Fibroblast of the aortic adventitia (primary cell): ENCODE data around the gene NCOA5. TPM values are rescaled to one million over a fixed set of nuclear protein-coding genes. Genes with fewer than 3 reads are reported as not detected.

ENCODE experiments used
- DNase-seq: peaks from one replicate; pipeline ENCODE4 v3.0.0-alpha.2; 2010; ENCODE audit warnings: low read depth
- H3K4me3 ChIP-seq: 2 replicates; pipeline ENCODE4 v1.5.1; 2011; ENCODE audit warnings: low read depth, mild to moderate bottlenecking, control low read depth, low read length, moderate library complexity
- CTCF ChIP-seq: IDR thresholded peaks from 2 replicates; pipeline ENCODE4 v1.5.1; 2011; ENCODE audit warnings: mild to moderate bottlenecking, low read length, control low read depth, inconsistent platforms; ENCODE audit not compliant: insufficient read depth
- total RNA-seq: library from RNA; depleted of rRNA; stranded (reverse); fragments of >200 nt; gene quantifications from 2 replicates; pipeline ENCODE4 v1.2.3, GENCODE V29; 2012; ENCODE audit warnings: low replicate concordance

Gene NCOA5
- total RNA-seq, 1 donor = 24.0 TPM

- no peak overlapping the region for H3K4me3 ChIP-seq
- no peak for TF ChIP-seq CTCF
- no peak for DNase-seq
Observed at GRCh38 chr20:46112430-46113112, 22.8 kb upstream of the NCOA5 start.

- no peak overlapping the region for H3K4me3 ChIP-seq
- no peak for TF ChIP-seq CTCF
- DNase-seq = no peak
Observed at GRCh38 chr20:46111836-46112212, 22.1 kb upstream of the NCOA5 start.

- H3K4me3 ChIP-seq = no peak overlapping the region
- no peak for TF ChIP-seq CTCF
- DNase-seq = peak; percentile 17
Observed at GRCh38 chr20:46111028-46111835, 21.5 kb upstream of the NCOA5 start.

- no peak overlapping the region for H3K4me3 ChIP-seq
- DNase-seq = no peak
- no peak for TF ChIP-seq CTCF
Observed at GRCh38 chr20:46108976-46109375, 19.2 kb upstream of the NCOA5 start.

- H3K4me3 ChIP-seq = no peak overlapping the region
- no peak for TF ChIP-seq CTCF
- DNase-seq = no peak
Observed at GRCh38 chr20:46108435-46108841, 18.7 kb upstream of the NCOA5 start.

GRCh38 chr20:46107061-46107460, 17.3 kb upstream of the NCOA5 start:
- H3K4me3 ChIP-seq = no peak overlapping the region
- no peak for TF ChIP-seq CTCF
- no peak for DNase-seq
